GM19238 (cell line): ENCODE results near the gene AKIRIN1.
"Not testable (repeated sequence)": the region's sequence is repeated elsewhere in the genome, so short reads cannot be mapped to it uniquely, and the experiment has no call there.

ENCODE experiments used
- DNase-seq: peaks from one replicate; pipeline ENCODE4 v3.0.0; 2011; ENCODE audit warnings: low spot score; ENCODE audit not compliant: insufficient read length

The AKIRIN1 gene

GRCh38 chr1:38994196-38994595, 3.1 kb downstream of the AKIRIN1 start:
- DNase-seq, result no peak

DNA sequence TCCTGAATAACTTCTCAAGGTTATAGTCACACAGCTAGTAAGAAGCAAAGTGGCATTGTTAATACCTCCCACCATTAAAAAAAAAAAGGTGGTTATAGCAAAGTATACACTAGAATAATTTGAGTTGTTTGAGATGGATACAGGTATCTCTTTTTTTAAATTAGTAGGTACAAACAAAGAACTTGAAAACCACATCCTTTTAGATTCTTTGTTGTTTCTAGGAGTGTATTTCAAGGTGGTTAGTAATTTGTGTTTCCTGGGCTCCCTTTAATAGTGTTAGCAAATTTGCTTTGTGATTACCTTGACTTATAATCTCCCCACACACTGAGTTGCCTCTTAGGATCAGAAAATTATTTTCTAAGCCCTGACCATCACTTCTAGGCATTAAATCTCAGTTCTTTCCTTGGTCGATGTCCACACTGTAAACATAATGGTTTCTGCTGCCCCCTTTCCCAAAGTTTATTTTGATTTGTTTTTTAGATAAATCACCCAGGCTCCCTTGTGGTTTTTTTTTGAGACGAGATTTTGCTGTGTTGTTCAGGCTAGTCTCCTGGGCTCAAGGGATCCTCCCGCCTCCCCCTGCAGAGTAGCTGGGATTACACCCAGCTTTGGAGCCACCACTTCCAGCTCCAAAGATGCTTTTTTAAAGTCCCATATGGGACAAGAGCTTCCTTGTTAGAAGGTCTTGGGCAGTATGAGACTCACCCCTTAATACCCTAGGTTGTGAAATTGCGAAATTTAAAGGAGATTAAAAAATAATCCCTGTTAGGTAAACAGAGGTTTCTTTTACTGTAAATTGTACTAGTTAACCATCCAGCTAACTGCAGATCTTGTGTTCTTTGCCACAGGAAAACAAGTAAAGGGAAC, 6.2 kb downstream of the AKIRIN1 start:
- no peak for DNase-seq

DNA sequence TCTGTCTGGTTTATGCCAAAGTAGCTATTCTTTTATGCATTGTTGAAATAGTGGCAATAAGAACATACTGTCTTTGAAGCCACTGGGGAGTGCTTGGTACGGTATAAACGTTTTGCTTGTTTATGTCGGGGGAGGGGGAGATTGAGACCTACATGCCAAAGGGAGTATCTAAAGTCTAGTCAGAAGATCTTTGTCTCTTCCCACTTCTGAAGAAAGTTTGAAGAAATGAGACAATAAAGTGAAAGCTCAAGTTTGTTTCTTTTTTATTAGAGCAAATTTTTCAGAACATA, 6.8 kb downstream of the AKIRIN1 start:
- no peak for DNase-seq

DNA sequence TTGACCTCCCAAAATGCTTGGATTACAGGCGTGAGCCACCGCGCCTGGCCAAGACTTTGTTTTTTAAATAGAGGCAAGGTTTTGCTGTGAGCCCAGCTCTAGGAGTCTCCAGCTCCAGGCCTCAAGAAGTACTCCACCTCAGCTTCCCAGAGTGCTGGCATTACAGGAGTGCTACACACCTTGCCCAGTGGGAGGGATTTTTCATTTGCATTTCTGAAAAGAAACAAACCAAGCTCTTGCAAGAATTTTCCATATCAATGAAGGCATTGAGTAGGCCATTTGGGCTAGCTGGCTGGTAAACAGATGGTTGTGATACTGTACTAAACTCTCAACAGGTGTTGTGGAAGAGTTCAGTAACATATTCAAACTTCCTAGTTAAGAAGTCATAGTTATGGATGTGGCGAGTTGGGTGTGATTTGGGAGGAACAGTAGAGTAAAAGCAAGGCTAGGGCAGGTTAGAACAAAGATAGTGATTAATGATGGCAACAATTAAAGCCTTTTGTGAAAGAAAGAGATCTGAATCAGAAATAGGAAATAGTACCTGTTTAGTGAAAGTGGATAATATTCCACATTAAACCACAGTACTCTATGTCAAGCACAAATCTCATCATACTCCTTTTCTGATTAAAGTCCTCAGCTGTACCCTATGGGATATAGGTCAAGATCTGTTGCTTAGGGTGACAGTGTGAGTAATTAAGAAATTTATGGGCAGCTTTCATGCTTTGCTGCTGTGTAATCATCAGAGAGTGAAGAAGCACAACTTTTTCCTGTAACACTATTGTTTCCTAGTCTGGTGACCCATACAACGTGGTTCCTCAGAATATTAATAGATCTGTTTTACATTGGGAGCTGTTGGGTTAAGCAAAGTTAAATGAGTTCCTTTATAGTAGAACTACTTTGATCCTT, 10.7 kb downstream of the AKIRIN1 start:
- DNase-seq, result no peak

GRCh38 chr1:39003281-39003680, 12.2 kb downstream of the AKIRIN1 start:
- DNase-seq, result no peak

DNA sequence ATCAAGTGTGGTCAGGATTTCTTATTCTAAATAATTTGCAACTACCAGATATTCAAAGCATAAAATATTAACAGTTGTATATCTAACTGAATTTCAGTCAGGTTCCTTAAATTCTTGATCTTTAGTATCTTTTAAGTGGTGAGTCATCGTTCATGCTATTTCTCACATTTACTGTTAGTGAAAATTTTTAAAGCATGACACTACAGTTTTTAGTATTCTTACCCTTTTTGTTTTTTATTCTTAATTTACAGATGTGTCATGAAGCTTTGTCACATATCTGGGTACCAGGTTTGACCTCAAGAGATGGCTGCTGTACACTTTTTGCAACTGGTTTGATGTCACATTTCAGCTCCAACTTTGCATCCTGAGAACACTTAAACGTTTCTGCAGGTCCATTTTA, 12.7 kb downstream of the AKIRIN1 start:
- no peak for DNase-seq

GRCh38 chr1:39006287-39006686, 15.2 kb downstream of the AKIRIN1 start:
- no peak for DNase-seq

DNA sequence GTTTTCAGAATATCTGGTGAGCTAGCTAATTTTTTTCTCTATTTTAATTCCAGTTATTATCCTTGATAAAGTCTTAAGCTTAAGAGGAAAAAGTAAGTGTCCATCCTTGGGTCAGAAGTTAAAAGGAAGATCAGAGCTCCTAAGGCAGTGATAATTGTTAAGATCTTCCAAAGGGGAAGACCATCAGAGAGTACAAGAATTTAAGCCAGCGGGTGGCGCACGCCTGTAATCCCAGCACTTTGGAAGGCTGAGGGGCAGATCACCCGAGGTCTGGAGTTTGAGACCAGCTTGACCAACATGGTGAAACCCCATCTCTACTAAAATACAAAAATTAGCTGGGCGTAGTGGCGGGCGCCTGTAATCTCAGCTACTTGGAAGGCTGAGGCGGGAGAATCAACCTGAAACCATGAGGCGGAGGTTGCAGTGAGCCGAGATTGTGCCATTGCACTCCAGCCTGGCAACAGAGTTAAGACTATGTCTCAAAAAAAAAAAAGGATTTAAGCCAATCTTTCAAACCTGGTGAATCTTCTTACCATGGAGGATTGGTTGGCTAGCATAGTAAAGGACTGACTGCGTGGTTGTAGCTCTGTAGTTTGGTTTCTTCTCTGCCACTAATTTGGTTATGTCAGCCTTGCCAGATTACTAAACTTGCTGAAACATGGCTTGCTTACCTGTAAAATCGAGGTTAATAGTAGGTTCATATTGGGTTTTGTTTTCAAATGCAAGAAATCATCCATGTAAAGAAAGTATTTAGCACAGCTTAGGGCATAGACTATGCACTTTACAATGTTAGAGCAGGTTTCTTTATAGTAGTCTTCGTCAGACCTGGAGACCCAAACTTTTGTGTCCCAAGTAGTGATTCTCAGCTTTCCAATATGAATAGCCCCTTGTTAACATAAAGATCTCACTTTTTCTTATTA, 15.9 kb downstream of the AKIRIN1 start:
- no peak for DNase-seq

GRCh38 chr1:39014956-39015355, 23.9 kb downstream of the AKIRIN1 start:
- not testable (repeated sequence) for DNase-seq

- no peak for DNase-seq
Measured at GRCh38 chr1:39016604-39017171, 25.6 kb downstream of the AKIRIN1 start.

GRCh38 chr1:39017266-39017665, 26.2 kb downstream of the AKIRIN1 start:
- DNase-seq, result no peak

DNA sequence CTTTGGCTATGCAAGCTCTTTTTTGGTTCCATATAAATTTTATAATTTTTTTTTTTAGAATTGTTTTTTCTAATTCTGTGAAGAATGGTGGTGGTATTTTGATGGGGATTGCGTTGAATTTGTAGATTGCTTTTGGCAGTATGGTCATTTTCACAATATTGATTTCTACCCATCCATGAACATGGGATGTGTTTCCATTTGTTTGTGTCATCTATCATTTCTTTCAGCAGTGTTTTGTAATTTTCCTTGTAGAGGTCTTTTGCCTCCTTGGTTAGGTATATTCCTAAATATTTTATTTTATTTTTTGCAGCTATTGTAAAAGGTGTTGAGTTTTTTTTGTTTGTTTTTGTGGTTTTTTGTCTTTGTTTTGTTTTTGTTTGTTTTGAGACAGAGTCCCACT, 29.4 kb downstream of the AKIRIN1 start:
- DNase-seq, result not testable (repeated sequence)

- DNase-seq, result no peak
Measured at GRCh38 chr1:39021426-39021825, 30.4 kb downstream of the AKIRIN1 start.

- DNase-seq, result no peak
Measured at GRCh38 chr1:39023140-39023539, 32.1 kb downstream of the AKIRIN1 start.

GRCh38 chr1:39026051-39026865, 35.2 kb downstream of the AKIRIN1 start, which contains the start of gene NDUFS5:
NDUFS5 (plus strand) TSS chr1:39026350; CDS start chr1:39028725, 2,375 bp downstream.
- peak; percentile 72 for DNase-seq

DNA sequence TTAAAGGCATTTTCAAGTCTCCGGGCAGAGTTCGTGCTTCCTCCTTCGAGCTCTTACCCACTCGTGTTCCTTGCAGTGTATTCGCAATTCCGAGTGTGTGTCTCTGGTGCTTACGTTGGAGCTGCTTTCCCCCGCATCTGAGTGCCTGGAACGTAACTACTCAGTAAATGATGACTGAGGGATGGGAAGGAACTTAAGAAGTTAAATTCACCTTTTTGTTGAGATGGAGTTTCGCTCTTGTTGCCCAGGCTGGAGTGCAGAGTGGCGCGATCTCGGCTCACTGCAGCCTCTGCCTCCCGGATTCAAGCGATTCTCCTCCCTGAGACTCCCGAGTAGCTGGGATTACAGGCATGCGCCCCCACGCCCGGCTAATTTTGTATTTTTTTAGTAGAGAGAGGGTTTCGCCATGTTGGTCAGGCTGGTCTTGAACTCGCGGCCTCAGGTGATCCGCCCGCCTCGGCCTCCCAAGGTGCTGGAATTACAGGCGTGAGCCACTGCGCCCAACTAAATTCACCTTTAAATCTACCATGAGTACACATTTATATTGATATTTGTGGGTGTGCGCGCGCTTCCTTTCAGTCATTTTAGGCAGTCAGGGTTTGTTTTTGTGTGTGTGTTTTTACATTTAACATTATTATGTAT, 35.9 kb downstream of the AKIRIN1 start:
- DNase-seq, result no peak

GRCh38 chr1:39034114-39034654, 43.1 kb downstream of the AKIRIN1 start:
- no peak for DNase-seq

DNA sequence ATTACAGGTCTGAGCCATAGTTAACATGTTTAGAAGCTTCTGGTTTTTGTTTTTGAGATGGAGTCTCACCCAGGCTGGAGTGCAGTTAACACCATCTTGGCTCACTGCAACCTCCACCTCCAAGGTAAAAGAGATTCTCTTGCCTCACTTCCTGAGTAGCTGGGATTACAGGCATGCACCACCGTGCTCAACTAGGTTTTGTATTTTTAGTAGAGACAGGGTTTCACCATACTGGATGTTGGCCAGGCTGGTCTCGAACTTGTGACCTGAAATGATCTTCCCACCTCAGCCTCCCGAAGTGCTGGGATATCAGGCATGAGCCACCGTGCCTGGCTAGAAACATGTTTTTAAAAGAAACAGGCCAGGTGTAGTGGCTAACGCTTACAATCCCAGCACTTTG, 45.6 kb downstream of the AKIRIN1 start:
- no peak for DNase-seq

DNA sequence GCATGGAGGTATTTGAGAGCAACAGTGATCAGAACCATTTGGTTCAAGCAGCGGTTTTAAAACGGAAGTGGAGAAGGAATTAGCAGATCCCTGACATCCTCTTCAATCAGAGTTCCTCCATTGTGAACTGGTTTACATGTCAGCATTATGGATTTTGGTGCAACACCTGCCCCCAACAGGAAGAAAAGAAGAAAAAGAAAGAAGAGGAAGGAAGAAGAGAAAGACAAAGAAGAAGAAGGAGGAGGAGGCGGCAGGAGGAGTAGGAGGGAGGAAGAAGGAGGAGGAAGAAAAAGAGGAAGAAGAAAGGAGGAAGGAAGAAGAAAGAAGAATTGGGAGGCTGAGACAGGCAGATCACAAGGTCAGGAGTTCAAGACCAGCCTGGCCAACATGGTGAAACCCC, 52.4 kb downstream of the AKIRIN1 start:
- DNase-seq, result no peak
